Measurements from ENCODE around the gene LCE1E.

The LCE1E gene

GRCh38 chr1:152795686-152796085 lies 9.6 kb downstream of the LCE1E start:
- Histone ChIP-seq H3K27ac (ENCODE audit: low read depth, low read length) (no peak overlapping the region), H3K4me3 (ENCODE audit: low read depth in 1 of 2, low read length in 2 of 2) (no peak overlapping the region), H3K9me3 (ENCODE audit: low read length) (no peaks in the 10 kb centered on the region), H3K27me3 (ENCODE audit: control insufficient read depth in 1 of 2, insufficient read depth in 2 of 2, low read length in 2 of 2) (no peaks in the 10 kb centered on the region), H3K9ac (ENCODE audit: low read length) (no peak overlapping the region), H3K36me3 (ENCODE audit: insufficient read depth, low read length) (no peaks in the 10 kb centered on the region), H3K4me1 (ENCODE audit: insufficient read depth, low read length) (no peaks in the 10 kb centered on the region)

GRCh38 chr1:152796421-152796820 lies 10.4 kb downstream of the LCE1E start, which contains the start of gene LCE1D:
TSS of gene LCE1D (plus strand) at chr1:152796721. CDS start at chr1:152797795, 1,074 bp downstream.
- Histone ChIP-seq H3K9me3 (ENCODE audit: low read length) (no peaks in the 10 kb centered on the region), H3K27ac (ENCODE audit: low read depth, low read length) (no peak within 1 kb of the TSS), H3K9ac (ENCODE audit: low read length) (no peak within 1 kb of the TSS), H3K4me1 (ENCODE audit: insufficient read depth, low read length) (no peaks in the 10 kb centered on the region), H3K4me3 (ENCODE audit: low read depth in 1 of 2, low read length in 2 of 2) (no peak within 1 kb of the TSS), H3K27me3 (ENCODE audit: control insufficient read depth in 1 of 2, insufficient read depth in 2 of 2, low read length in 2 of 2) (no peaks in the 10 kb centered on the region), H3K36me3 (ENCODE audit: insufficient read depth, low read length) (no peaks in the 10 kb centered on the region)

DNA sequence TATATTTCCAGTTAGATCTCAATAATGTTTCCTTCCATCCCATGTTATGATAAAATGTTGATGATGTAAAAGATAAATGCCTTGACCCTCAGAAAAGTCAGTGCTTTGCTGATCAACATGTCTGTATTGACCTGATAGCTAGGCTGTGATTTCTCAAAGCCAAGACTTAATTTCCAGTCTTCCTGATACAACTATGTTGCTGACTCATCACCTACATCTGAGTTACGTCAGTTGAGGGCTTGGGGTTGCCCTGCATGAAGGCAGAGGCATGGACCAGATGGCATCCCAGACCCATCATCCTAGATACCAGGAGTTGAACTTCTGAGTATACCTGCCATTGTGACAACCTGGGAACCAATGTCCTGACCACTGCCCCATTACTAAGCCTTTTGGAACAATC lies 15.3 kb downstream of the LCE1E start:
- Histone ChIP-seq H3K27me3 (ENCODE audit: control insufficient read depth in 1 of 2, insufficient read depth in 2 of 2, low read length in 2 of 2) (no peaks in the 10 kb centered on the region), H3K4me3 (ENCODE audit: low read depth in 1 of 2, low read length in 2 of 2) (no peak overlapping the region), H3K9me3 (ENCODE audit: low read length) (no peaks in the 10 kb centered on the region), H3K4me1 (ENCODE audit: insufficient read depth, low read length) (no peaks in the 10 kb centered on the region), H3K9ac (ENCODE audit: low read length) (no peak overlapping the region), H3K27ac (ENCODE audit: low read depth, low read length) (no peak overlapping the region), H3K36me3 (ENCODE audit: insufficient read depth, low read length) (no peaks in the 10 kb centered on the region)

DNA sequence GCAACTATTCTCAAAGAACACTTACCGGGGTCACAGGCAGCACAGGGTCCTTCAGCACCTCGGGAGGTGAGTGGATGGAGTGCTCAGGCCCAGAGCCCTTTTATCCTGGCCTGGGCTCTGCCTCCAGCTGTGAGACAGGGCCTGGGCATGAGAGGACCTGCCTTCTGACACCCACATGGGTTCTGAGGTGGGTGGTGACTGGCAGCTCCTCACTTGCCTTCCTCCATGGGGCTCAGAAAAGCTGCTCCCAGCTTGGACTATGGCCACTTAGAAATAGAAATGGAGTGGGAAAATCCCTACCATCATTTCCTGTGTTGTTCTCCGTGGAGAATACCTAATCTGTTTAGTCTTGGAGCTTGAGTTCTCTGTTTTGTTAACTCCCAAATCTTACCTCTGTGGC lies 20.5 kb downstream of the LCE1E start, which contains the start of gene LCE1C:
Gene LCE1C (minus strand): TSS at position 76 of the 400 bp plus-strand sequence. CDS start 1,173 bp downstream, outside the sequence.
- Histone ChIP-seq H3K9me3 (ENCODE audit: low read length) (no peaks in the 10 kb centered on the region), H3K4me1 (ENCODE audit: insufficient read depth, low read length) (no peaks in the 10 kb centered on the region), H3K9ac (ENCODE audit: low read length) (no peak within 1 kb of the TSS), H3K36me3 (ENCODE audit: insufficient read depth, low read length) (no peaks in the 10 kb centered on the region), H3K27me3 (ENCODE audit: control insufficient read depth in 1 of 2, insufficient read depth in 2 of 2, low read length in 2 of 2) (no peaks in the 10 kb centered on the region), H3K4me3 (ENCODE audit: low read depth in 1 of 2, low read length in 2 of 2) (no peak within 1 kb of the TSS), H3K27ac (ENCODE audit: low read depth, low read length) (no peak within 1 kb of the TSS)

DNA sequence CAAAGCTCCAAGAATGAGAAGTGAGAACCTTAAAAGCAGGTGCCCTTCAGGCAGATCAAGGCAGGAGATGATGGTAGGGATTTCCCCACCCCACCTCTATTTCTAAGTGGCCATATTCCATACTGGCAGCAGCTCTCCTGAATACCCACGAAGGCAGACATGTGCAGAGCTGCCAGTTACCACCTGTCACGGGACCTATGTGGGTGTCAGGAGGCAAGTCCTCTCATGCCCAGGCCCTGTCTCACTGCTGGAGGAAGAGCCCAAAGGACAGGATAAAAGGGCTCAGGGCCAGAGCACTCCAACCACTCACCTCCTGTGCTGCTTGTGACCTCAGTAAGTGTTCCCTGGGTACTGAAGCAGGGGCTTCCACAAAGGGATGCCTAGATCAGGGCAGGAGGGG lies 25.0 kb downstream of the LCE1E start:
- Histone ChIP-seq H3K4me3 (ENCODE audit: low read depth in 1 of 2, low read length in 2 of 2) (no peak overlapping the region), H3K36me3 (ENCODE audit: insufficient read depth, low read length) (no peaks in the 10 kb centered on the region), H3K4me1 (ENCODE audit: insufficient read depth, low read length) (no peaks in the 10 kb centered on the region), H3K9ac (ENCODE audit: low read length) (no peak overlapping the region), H3K27ac (ENCODE audit: low read depth, low read length) (no peak overlapping the region), H3K9me3 (ENCODE audit: low read length) (no peaks in the 10 kb centered on the region), H3K27me3 (ENCODE audit: control insufficient read depth in 1 of 2, insufficient read depth in 2 of 2, low read length in 2 of 2) (no peaks in the 10 kb centered on the region)

GRCh38 chr1:152811671-152812070 lies 25.6 kb downstream of the LCE1E start, which contains the start of gene LCE1B:
TSS of gene LCE1B (plus strand) at chr1:152811971. CDS start at chr1:152812447, 476 bp downstream.
- no peaks in the 10 kb centered on the region for H3K4me1 ChIP-seq (ENCODE audit: insufficient read depth, low read length)
- H3K9me3 ChIP-seq (ENCODE audit: low read length) = no peaks in the 10 kb centered on the region
- H3K27me3 ChIP-seq (ENCODE audit: control insufficient read depth in 1 of 2, insufficient read depth in 2 of 2, low read length in 2 of 2) = no peaks in the 10 kb centered on the region
- H3K9ac ChIP-seq (ENCODE audit: low read length) = no peak within 1 kb of the TSS
- H3K27ac ChIP-seq (ENCODE audit: low read depth, low read length) = no peak within 1 kb of the TSS
- H3K36me3 ChIP-seq (ENCODE audit: insufficient read depth, low read length) = no peaks in the 10 kb centered on the region
- no peak within 1 kb of the TSS for H3K4me3 ChIP-seq (ENCODE audit: low read depth in 1 of 2, low read length in 2 of 2)

DNA sequence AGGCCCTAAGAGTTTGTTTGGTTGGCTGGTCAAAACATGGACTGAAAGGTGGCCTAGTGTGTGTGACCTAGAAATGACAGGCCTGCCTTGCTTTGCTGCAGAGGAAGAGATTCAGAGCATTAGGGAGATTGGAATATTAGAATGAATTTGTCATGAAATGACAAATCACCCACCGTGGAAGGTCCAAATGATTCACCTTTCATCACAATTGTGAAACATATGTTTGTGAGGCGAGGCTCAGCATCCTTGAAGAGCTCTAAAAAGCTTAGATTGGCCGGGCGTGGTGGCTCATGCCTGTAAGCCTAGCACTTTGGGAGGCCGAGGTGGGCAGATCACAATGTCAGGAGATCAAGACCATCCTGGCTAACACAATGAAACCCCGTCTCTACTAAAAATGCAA lies 31.3 kb downstream of the LCE1E start:
- H3K4me3 ChIP-seq (ENCODE audit: low read depth in 1 of 2, low read length in 2 of 2) = no peak overlapping the region
- no peaks in the 10 kb centered on the region for H3K4me1 ChIP-seq (ENCODE audit: insufficient read depth, low read length)
- no peaks in the 10 kb centered on the region for H3K9me3 ChIP-seq (ENCODE audit: low read length)
- no peak overlapping the region for H3K27ac ChIP-seq (ENCODE audit: low read depth, low read length)
- no peak overlapping the region for H3K9ac ChIP-seq (ENCODE audit: low read length)
- H3K27me3 ChIP-seq (ENCODE audit: control insufficient read depth in 1 of 2, insufficient read depth in 2 of 2, low read length in 2 of 2) = no peaks in the 10 kb centered on the region
- no peaks in the 10 kb centered on the region for H3K36me3 ChIP-seq (ENCODE audit: insufficient read depth, low read length)

DNA sequence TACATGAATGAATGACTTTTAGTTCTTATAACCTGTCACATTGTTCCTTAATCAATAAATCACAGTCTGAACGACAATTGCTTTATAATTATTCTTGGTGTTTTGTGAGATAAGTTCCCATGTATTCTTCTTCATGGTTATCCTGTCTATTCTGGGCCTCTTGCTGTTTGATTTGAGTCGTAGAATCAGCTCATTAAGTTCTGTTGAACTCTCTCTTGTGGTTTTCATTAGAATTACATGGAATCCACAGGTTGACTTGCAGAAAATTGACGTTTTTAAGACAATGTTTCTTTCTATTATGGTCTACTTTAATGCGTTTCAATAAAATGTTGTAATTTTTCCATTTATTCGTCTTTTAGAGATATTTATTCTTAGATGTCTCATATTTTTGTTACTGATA lies 37.2 kb downstream of the LCE1E start:
- no peaks in the 10 kb centered on the region for H3K9me3 ChIP-seq (ENCODE audit: low read length)
- no peak overlapping the region for H3K27ac ChIP-seq (ENCODE audit: low read depth, low read length)
- no peak overlapping the region for H3K4me3 ChIP-seq (ENCODE audit: low read depth in 1 of 2, low read length in 2 of 2)
- no peak overlapping the region for H3K9ac ChIP-seq (ENCODE audit: low read length)
- no peaks in the 10 kb centered on the region for H3K4me1 ChIP-seq (ENCODE audit: insufficient read depth, low read length)
- H3K27me3 ChIP-seq (ENCODE audit: control insufficient read depth in 1 of 2, insufficient read depth in 2 of 2, low read length in 2 of 2) = no peaks in the 10 kb centered on the region
- no peaks in the 10 kb centered on the region for H3K36me3 ChIP-seq (ENCODE audit: insufficient read depth, low read length)

DNA sequence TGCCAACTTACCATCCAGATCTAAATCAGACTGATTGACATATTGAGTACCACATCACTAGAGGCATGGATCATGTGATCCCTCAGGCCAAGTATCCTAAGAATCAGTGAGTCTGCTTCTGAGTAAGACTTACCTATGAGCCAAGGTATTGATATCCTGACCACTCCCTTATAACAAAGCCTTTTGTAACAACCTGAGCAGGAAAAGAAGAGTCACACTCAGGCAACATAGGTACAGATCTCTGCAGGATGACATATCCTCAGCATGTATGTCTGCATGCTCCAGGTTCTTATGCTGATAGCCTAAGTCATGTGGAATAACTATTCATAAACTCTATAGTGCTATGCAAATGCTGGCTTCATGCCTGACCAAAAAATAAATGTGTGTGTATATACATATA lies 38.9 kb downstream of the LCE1E start:
- Histone ChIP-seq H3K36me3 (ENCODE audit: insufficient read depth, low read length) (no peaks in the 10 kb centered on the region), H3K27ac (ENCODE audit: low read depth, low read length) (no peak overlapping the region)

GRCh38 chr1:152827173-152827572 lies 41.1 kb downstream of the LCE1E start, which contains the start of gene LCE1A:
TSS of gene LCE1A (plus strand) at chr1:152827473. CDS start at chr1:152827473, 0 bp downstream.
- Histone ChIP-seq H3K36me3 (ENCODE audit: insufficient read depth, low read length) (no peaks in the 10 kb centered on the region), H3K4me1 (ENCODE audit: insufficient read depth, low read length) (no peaks in the 10 kb centered on the region), H3K4me3 (ENCODE audit: low read depth in 1 of 2, low read length in 2 of 2) (no peak within 1 kb of the TSS), H3K9me3 (ENCODE audit: low read length) (no peaks in the 10 kb centered on the region), H3K9ac (ENCODE audit: low read length) (no peak within 1 kb of the TSS), H3K27ac (ENCODE audit: low read depth, low read length) (no peak within 1 kb of the TSS), H3K27me3 (ENCODE audit: control insufficient read depth in 1 of 2, insufficient read depth in 2 of 2, low read length in 2 of 2) (no peaks in the 10 kb centered on the region)

More for the DNA sequence above, 38.9 kb downstream of the LCE1E start:
- no peak overlapping the region for H3K4me3 ChIP-seq (ENCODE audit: low read depth in 1 of 2, low read length in 2 of 2)
- H3K9ac ChIP-seq (ENCODE audit: low read length) = no peak overlapping the region
- no peaks in the 10 kb centered on the region for H3K9me3 ChIP-seq (ENCODE audit: low read length)
- no peaks in the 10 kb centered on the region for H3K4me1 ChIP-seq (ENCODE audit: insufficient read depth, low read length)
- no peaks in the 10 kb centered on the region for H3K27me3 ChIP-seq (ENCODE audit: control insufficient read depth in 1 of 2, insufficient read depth in 2 of 2, low read length in 2 of 2)

- H3K36me3 ChIP-seq (ENCODE audit: insufficient read depth, low read length) = no peaks in the 10 kb centered on the region
- no peak overlapping the region for H3K4me3 ChIP-seq (ENCODE audit: low read depth in 1 of 2, low read length in 2 of 2)
- no peak overlapping the region for H3K9ac ChIP-seq (ENCODE audit: low read length)
- no peaks in the 10 kb centered on the region for H3K9me3 ChIP-seq (ENCODE audit: low read length)
- H3K27me3 ChIP-seq (ENCODE audit: control insufficient read depth in 1 of 2, insufficient read depth in 2 of 2, low read length in 2 of 2) = no peaks in the 10 kb centered on the region
- no peak overlapping the region for H3K27ac ChIP-seq (ENCODE audit: low read depth, low read length)
- no peaks in the 10 kb centered on the region for H3K4me1 ChIP-seq (ENCODE audit: insufficient read depth, low read length)
Measured at GRCh38 chr1:152836870-152837269, 50.8 kb downstream of the LCE1E start.

Measured in muscle layer of colon (tissue), 2 donors.